Fibroblast of lung (primary cell): ENCODE results near the gene HRG.

Experiments
- EZH2 ChIP-seq: IDR thresholded peaks from 2 replicates; pipeline ENCODE4 v1.5.1; 2012; ENCODE audit warnings: low read length, control low read depth, mild to moderate bottlenecking; ENCODE audit errors: missing control alignments
- TF ChIP-seq, protein P1 (sequence below), 2 donors: IDR thresholded peaks in 1 of 2; conservative IDR thresholded peaks in 1 of 2; 1 replicate in 1 of 2; 2 replicates in 1 of 2; pipeline ENCODE4 v1.5.1; 2011 to 2012; ENCODE audit warnings: low read length in 2 of 2, control low read depth in 1 of 2, inconsistent platforms in 1 of 2, low read depth in 1 of 2, mild to moderate bottlenecking in 1 of 2

DNA sequence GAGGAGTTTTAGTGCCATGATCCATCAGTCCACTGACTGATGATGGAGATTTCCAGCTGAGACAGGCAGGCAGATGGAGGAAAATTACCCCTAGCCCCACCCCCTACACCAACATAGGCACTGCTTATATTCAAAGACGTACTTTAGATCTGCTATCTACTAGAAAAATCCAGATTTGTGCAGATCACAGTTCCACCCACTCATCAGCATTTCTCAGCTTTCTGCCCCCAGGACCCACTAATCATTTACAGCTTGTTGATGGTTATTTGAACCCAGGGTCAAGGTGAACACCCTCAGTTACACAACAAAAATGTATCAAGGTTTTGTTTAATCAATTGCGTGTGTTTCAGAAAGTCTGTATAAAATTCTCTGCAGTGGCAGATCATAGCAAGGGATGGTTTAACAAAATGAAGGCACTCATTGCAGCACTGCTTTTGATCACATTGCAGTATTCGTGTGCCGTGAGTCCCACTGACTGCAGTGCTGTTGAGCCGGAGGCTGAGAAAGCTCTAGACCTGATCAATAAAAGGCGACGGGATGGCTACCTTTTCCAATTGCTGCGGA lies at the start of gene HRG:
- TF ChIP-seq, protein P1, sequence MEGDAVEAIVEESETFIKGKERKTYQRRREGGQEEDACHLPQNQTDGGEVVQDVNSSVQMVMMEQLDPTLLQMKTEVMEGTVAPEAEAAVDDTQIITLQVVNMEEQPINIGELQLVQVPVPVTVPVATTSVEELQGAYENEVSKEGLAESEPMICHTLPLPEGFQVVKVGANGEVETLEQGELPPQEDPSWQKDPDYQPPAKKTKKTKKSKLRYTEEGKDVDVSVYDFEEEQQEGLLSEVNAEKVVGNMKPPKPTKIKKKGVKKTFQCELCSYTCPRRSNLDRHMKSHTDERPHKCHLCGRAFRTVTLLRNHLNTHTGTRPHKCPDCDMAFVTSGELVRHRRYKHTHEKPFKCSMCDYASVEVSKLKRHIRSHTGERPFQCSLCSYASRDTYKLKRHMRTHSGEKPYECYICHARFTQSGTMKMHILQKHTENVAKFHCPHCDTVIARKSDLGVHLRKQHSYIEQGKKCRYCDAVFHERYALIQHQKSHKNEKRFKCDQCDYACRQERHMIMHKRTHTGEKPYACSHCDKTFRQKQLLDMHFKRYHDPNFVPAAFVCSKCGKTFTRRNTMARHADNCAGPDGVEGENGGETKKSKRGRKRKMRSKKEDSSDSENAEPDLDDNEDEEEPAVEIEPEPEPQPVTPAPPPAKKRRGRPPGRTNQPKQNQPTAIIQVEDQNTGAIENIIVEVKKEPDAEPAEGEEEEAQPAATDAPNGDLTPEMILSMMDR (conservative IDR thresholded peaks at IDR 0.05 in 1 of 2, IDR thresholded peaks at IDR 0.05 in 1 of 2; ENCODE audit: low read depth in 1 of 2, low read length in 2 of 2): no peak
- TF ChIP-seq EZH2: no peak
